Activated naive CD4-positive, alpha-beta T cell treated with Interleukin-2 at 50 U/mL for 16 hours (primary cell): ENCODE measurements around the gene ZNF385D.

Source experiments
- DNase-seq: peaks from one replicate; pipeline ENCODE4 v3.0.0-alpha.2; 2020

ZNF385D gene, protein sequence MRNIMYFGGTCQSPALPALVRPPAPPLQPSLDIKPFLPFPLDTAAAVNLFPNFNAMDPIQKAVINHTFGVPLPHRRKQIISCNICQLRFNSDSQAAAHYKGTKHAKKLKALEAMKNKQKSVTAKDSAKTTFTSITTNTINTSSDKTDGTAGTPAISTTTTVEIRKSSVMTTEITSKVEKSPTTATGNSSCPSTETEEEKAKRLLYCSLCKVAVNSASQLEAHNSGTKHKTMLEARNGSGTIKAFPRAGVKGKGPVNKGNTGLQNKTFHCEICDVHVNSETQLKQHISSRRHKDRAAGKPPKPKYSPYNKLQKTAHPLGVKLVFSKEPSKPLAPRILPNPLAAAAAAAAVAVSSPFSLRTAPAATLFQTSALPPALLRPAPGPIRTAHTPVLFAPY

DNA sequence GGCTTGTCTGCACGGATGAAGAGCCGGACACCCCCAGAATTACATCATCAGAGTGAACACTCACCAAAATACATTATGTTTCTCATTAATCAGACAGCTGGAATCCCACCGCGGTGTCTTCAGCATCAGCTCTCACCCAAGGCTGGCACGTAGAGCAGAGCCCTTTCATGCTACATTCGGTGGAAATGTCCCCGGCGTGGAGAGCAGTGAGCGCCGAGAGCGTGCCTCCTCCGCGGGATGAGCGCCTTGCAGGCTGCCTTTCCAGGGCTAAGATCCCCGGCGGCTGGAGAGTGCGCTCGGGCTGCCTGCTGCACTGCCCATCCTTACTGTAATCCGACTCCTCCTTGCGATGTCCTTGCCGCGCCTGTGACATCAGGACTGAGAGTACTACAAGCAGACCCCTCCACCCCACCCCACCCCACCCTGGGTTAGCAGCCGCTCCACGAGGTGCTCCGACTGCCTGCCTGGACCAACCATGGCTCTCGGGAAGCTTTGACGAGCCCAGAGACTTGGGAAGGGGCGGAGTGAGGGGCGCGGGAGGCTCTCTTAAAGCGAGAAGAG lies at the start of gene ZNF385D:
Gene ZNF385D, minus strand, starts transcription at position 380 of the 561 bp plus-strand sequence. Its CDS starts 294 bp downstream, at position 86.
- no peak for DNase-seq

DNA sequence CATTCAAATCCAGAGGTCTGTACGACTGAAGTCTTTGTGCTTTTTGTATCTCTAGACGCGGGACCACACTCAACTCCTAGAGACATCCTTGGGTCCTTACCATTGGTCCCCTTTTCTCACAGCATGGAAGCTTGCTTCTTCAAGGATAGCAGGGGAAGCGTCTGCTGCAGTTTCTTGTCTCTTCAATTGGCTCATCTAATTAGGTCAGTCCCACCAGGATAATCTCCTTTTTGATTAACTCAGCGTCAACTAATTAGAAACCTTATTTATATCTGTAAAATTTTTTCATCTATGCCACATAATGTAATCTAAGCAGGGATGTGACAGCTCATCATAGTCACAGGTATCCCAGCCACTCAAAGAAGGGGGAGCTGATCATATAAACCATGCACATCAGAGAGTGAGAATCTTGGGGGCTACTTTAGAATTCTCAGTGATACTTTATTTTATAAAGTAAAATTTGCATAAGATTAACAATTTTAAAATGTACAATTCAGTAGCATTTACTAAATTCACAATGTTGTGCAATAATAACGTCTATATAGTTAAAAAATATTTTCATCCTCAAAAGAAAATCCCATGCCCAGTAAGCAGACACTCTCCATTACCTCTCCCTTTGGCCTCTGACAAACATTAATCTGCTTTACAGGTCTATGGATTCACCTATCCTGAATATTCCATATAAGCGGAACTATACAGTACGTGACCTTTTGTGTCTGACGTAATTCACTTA lies 47.5 kb upstream of the ZNF385D start:
- DNase-seq: no peak

DNA sequence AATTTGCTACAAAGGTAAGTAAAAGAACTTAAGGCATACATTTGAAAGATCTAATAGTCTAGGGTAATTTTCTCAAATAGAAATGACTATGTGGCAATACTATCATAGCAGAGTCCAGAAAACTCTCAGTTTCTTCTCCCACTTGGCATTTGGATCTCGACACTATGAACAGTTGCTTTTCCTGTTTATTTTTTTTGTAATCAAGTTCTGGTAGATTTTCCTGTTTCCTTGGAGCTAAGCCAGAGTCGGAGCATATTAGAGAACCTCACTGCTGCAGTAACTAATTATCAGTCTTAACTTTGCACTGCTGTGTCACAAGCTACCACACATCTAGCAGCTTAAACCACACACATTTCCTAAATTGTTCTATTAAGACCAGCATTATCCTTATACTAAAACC lies 44.9 kb upstream of the ZNF385D start:
- DNase-seq: no peak

DNA sequence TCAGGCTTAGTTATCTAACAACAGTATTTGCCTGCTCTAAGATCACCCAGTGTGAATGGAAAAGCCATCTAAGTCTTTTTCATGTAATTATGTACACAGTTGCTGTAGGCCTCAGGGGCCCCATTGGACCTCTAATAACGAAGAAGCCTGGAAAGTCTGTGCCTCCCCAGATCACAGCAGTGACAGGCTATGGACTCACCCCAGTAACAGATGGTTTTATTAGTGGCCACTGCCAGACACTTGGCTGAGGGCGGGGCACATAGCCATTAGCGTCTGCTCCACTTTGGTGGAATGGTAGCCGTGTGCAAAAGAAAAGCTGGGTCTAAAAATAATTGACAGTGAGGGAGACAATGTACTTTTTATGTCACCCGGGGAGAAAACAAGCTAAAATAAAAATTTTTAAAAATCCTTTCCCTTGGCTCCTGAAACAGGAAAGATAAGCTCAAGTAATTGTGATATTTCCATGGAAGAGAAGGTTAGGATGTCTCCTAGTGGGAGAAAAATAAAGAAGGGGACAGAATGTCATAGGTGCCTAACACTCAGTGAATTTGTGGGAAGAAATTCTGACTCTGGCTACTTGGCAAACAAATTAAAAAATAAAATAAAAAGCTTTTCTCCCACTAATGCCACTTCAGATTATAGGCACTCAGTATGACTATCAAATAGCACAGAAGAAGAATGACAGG lies 44.3 kb upstream of the ZNF385D start:
- no peak for DNase-seq

DNA sequence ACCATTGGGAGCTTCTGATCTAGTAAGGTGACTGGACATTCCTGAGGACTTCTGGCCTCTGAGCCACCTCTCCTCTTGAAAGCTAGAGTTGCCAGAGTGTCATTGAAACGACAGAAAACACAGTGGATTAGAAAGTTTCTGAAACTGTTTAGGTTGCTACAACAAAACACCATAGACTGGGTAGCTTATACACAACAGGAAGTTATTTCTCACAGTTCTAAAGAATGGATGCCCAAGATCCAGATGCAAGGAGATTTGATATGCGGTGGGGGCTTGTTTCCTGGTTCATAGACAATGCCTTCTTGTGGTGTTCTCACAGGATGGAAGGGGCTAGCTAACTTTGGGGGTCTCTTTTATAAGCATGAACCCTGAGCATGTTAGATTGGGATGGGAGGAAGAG lies 43.3 kb upstream of the ZNF385D start:
- no peak for DNase-seq

DNA sequence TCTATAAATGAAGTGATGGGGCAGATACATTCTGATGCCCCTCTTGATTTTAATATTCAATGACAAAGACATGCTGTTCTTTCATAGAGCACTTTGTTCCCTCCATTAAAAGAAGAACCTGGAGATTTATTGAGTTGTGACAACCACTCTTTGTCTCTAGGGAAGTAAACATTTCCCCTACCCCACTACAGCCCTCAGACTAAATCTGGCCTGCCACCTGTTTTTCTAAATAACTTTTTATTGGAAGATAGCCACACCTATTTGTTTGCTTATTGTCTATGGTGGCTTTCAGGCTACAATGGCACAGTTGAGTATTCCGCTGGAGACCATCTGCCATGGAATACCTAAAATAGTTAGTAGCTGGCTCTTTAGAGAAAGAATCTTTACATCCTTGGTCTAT lies 41.2 kb upstream of the ZNF385D start:
- no peak for DNase-seq

DNA sequence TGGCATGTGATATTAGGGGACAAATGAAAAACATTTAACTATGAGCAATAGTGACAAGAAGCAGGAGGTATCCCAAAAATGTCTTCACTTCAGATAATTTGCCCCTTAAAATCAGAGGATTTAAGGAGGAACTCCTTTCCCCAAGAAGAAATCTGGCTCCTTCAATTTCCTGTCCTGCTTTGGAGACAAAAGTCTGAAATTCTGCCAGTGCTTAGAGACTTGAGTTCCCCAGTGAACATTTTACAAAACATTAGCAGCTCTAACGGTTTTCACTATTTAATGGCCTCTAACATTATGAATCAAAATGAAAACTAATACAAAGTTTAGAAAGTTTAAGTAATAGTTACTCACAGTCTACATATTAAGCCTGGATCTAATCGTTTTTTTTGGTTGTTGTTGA lies 40.3 kb upstream of the ZNF385D start:
- no peak for DNase-seq

DNA sequence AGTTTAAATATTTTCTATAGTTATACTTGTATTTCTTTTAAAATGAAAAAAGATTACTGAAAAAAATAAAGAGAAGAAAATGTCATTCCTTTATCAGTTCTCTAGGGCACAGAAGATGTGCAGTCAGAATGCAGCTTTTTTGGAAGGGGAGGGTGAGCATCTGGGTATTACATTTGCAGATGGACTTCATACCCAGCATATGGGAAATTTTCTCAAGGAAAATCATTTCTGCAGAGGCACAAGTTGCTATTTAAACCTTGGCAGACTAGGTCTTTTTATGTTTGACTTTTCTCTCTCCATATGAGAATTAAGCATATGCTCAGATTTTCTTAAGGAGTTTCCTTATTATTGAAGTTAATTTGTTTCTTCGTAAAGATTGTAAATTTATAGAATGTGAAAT lies 39.5 kb upstream of the ZNF385D start:
- no peak for DNase-seq

DNA sequence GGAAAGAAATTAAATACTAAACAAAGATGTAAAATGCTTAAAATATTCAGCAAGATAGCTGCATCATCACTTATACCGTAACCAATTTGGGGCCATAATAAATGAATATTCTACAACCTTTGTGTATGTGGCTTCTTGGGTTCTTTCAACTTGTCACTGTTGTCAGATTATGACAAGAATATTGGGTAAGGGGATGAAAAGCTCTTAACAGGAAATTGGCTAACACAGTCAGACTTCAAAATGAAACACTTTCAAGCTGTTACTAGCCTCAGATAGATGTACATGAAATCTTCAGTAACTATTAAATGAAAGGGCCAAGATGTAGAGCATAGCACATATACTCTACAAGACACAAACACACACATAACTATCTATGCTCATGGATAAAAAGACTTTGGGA lies 38.7 kb upstream of the ZNF385D start:
- no peak for DNase-seq

DNA sequence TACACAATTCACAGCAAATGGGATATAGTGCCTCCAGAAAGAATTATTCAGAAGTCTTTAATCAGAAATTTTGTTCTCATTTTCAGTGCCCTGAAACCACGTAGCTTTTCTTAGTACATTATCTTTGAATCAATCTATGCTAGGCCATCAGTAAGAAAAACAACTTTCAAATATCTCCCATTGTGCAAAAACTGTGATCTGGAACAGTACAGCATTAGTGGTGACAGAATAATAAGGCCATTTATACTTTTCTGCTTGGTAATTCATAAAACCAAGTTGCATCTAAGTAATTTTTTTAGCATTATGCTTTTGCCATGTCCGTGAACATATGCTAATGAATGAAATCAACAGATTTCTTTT lies 35.4 kb upstream of the ZNF385D start:
- DNase-seq: no peak

DNA sequence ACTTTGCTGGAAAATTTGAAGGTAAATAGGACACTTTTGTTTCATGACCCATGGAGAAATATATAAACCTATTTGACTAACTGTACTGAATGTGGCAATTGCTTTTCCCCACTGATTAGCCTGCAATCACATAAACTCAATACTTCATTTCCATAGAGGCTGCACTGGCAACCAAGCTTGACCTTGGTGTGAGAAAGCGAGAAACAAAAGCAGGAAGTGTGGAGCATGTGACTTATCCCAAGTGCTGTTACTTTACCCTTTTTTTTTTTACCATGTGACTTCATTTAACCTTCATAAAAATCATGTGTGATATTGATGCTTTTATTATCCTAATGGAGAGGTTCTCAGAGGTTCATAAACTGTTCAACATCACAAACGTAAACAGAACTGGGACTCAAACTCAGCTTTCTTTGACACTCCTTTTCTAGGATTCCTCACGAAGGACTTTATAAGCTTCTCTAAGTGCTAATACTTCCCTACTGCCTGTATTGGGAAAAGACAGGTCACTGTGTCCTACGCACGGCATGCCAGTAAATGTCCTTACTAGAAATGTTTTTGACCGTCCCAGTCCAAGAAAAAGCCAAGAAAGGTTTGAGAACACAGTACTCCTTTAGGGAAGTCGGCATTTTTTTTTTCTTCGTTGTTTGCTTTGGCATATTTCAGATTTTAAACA lies 34.9 kb upstream of the ZNF385D start:
- no peak for DNase-seq

DNA sequence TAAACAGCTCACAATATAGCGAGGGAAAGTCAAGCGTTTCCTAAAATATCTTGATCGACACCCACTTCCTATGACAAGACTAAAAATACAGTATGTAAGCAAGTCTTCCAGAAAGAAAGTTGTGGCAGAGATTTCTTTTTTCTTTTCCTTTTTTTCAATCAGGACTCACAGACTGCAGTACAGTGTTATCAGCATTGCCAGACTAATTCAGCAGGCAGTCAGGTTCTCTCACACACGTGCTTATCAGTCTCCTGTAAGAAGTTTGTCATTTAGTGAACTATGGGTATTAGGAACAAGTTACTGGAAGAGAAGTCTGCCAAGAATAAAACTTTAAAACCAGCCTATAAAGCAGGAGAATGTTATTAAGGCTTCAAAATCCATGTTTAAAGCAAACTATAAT lies 32.8 kb upstream of the ZNF385D start:
- DNase-seq: no peak

DNA sequence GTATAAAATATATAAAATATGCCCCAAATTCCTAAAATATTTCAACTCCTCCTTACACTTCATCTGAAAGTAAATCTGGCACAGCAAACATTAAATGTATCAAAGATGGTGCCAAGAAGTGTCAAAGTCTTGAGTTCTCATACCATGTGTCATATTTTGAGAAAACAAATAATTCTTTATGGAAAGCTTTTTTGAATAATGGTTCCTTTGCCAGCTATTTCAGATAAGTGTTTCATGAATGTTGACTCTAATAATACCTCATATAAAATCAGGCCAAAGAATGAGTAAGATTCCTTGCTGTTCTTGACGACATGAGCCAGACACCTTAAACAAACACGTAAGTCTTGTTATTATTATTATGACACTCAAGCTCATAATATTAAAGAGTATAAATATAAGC lies 30.3 kb upstream of the ZNF385D start:
- no peak for DNase-seq

DNA sequence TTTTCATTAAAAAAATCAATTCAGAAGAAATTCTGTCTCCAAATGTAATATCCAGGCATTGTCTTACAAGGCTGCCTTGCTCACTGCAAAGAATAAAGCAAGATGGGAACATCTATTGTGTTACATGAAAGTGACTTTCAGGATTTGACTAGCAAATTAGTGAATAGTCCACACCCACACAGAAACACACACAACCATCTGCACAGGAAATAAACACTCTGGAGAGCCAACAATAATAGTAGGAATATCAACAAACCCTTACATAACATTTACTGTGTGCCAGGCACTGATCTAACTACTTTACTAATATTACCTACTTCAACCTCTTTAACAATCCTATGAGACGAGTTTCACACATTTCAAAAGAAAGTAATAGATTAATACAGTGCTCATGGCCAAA lies 28.9 kb upstream of the ZNF385D start:
- DNase-seq: no peak

DNA sequence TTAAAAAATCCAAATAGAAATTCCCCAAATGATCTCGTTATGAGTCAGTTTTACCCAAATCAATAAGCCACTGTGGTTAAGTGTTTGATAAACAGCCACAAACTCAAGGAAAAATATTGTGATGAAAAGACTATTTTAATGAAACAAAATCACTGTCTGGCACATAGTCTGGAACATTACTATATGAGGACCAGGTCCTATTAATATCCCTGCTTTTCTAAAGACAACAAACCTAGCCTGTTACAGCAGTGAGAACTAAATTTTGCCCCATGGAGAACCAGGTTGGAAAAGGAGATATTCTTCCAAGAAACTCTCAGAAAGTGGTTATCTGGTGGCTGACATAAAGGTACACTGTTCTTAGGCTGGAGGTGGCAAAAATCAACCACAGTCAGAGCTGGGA lies 27.7 kb upstream of the ZNF385D start:
- no peak for DNase-seq

DNA sequence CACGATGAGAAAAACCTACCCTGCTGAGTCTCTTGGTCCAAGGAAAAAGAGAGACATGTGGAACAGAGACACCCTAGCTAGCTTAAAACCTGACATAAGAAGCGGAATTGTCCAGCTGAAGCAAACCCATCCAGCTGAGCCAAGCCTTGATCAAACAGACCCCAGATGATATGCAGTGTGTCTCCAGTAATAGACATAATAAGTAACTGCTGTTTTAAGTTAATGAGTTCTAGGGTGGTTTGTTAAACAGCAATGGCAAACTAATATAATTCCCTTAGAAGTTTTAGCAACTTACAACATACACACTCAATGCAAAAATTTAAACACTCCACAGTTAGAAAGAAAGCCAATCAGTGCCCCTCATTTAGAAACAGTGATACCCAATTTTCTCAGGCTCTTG lies 26.8 kb upstream of the ZNF385D start:
- DNase-seq: no peak

DNA sequence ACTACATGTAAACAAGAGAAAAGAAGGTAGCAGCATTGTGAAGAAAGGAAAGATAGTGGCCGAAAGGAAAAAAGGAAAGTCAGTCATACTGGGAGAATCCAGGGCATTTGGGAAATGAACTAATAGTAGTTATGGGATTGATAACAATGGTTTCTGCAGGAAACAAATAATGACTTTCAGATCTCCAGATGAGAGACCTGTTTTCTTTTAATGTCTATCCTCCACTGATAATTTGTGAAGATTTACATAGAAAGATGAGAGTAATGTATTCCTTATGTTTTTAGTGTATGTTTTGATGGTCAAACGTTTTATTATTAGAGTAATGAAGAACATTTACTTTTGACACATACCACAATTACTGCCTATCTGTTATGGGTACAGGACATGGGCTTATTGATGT lies 15.0 kb upstream of the ZNF385D start:
- no peak for DNase-seq

DNA sequence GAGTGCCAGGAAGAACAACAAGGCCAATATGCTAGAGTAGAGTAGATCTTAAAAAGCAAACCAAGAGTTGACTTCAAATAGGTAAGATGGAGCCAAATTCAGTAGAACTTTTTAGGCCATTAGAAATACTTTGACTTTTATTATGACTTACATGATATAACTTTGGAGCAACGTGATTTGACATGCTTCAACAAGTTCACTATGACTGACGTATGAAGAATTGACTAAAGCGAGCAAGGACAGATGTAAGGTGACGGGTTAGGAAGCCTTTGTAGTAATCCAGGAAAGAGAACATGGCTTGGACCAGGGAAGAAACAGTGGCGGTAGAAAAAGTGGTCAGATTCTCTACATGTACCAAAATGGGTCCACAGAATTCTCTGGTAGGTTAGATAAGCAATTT lies 4.9 kb upstream of the ZNF385D start:
- no peak for DNase-seq

DNA sequence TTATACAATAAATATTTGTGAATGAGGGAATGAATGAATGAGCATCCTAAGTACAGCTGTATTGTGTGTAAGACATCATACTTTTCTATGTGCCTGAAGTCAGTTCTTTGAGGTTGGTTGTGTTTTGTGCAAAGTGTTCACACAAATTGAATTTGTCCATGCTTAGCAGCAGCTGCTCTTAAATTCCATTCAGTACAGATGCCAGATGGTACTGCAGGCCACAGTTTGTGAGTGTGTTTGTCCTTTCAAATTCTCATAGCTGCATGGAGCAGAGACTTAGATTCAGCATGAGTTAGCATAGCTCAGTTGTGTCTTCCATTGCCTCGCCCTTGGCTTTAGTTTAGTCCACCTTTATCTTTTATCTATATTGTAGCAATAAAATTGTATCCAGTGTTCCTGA lies 3.8 kb upstream of the ZNF385D start:
- no peak for DNase-seq

DNA sequence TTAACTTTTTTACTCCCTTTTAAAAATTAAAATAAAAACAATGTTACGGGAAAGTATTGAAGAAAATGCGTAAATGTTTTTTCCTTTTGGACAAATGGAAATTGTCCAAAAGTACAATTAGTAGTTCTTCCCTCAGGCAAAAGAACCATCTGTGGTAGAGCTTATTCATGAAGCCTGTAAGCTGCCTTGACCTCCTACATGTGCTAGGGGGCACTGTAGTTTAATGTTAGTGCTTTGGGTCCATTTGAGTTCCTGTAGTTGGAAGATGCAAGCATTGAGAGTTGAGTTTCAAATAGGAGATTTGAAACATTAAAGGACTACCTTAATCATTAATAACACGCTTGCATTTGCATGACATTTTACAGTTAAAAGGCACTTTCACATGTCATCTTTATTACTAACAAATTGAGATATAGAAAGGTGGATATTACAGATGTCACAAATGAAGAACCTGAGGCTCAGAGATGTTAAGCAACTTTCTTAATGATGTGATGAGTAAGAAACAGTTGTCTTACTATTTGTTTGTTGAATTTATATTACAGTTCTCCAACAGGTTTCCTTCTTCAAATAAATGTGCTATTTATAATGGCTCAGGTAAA lies 1.8 kb upstream of the ZNF385D start:
- no peak for DNase-seq

DNA sequence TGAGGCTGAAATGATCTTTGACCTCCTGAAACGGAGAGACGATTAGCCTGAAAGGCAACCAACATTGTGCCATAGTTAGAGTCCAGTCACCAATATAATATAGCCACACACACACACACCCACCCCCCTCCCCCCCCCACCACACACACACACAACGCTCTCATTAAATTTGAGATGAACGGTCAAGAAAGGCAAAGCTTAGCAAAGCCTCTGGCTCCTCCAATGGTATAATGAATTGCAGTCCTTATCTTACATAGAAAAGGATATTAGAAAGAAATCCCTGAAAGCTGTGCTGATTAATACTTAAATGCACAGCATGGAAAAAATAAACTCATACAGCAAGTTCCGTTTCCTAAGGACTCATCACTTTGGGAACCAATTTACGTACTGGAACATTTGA lies 876 bp upstream of the ZNF385D start:
- no peak for DNase-seq

DNA sequence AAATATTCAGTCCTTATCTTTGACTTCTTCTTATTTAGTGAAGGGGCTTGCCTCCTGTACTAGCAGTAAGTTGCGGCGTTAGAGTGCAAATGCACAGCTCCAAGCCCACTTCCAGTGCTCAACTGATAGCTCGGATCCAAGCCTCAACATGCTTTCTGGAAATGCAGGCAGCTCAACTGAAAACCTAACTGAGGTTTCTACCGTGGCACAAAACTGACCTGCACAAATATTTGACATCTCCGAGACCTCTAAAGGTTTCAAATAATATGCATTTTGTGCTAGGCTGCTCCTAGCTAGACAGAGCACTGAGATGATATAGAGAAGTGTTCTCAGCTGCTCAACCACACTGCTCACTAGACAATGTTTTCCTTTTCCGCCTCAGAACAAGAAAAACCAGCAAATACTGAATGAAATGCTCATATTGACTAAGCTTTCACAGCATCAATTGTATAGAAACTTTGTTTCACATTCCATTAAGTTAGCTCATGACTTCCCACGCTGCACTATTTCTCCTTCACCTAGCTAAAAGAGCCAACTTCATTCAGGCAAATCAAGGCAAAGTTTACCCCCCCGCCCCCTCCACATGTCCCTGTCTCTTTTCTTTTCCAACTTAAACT lies 822 bp downstream of the ZNF385D start:
- DNase-seq: no peak
